Pancreas (tissue), 10 donors: Measurements from ENCODE around the gene PRKACB. TPM values are rescaled to one million over a fixed set of nuclear protein-coding genes. Genes with fewer than 3 reads are reported as not detected.
A peak's percentile ranks its signal among the peaks of the same experiment; 100 is the strongest.

Experiments
- ATAC-seq, 4 donors: fragments of 200-7000 bp; cut with Tn5 transposase; one replicate each; pipeline versions ENCODE4 v1.8.0 to v1.9.1; 2020; ENCODE audit warnings: mild to moderate bottlenecking in 4 of 4, moderate library complexity in 4 of 4
- DNase-seq, 6 donors: peaks; one replicate each; pipeline ENCODE4 v3.0.0-alpha.2; 2020
- FAIRE-seq: peaks from 2 replicates; lab custom pipeline; 2012; peaks lifted over from hg19 to GRCh38; lab: Jason Lieb, UNC
- H3K27ac ChIP-seq, 4 donors: fragments of 200-600 bp; sonication (generic); 1 replicate in 3 of 4; 2 replicates in 1 of 4; pipeline versions ENCODE4 v1.5.0 to v1.8.0; 2020
- H3K27me3 ChIP-seq, 4 donors: fragments of 200-600 bp; one replicate each; pipeline ENCODE4 v1.8.0; 2021
- H3K36me3 ChIP-seq, 3 donors: fragments of 200-600 bp; sonication (generic) in 1 of 3; one replicate each; pipeline versions ENCODE4 v1.5.0 to v1.8.0; 2020 to 2021
- H3K4me1 ChIP-seq, 3 donors: fragments of 200-600 bp; one replicate each; pipeline ENCODE4 v1.8.0; 2021
- H3K4me3 ChIP-seq, 4 donors: fragments of 200-600 bp; sonication (generic) in 2 of 4; one replicate each; pipeline versions ENCODE4 v1.5.0 to v1.8.0; 2020 to 2021
- H3K9me3 ChIP-seq, 4 donors: fragments of 200-600 bp; one replicate each; pipeline ENCODE4 v1.8.0; 2021
- WGBS, 2 donors: extraction: QIAGEN DNeasy Blood & Tissue Kit; methylation state at CpG; one replicate each; pipeline ENCODE4 v1.1.7; 2013; 5-methylcytosine and 5-hydroxymethylcytosine counted together
- intact Hi-C, 3 donors: fragments of 100-400 bp; cut with DNase I; formaldehyde crosslinking; loops; one replicate each; pipeline versions ENCODE4 v1.11.1 to v1.14.2; 2022
- polyA plus RNA-seq, 2 donors: library from polyadenylated mRNA; stranded (reverse); fragments of 200-250 nt; gene quantifications; one replicate each; pipeline ENCODE4 v1.2.3, GENCODE V29; 2013
- total RNA-seq, 6 donors: library from RNA; stranded (reverse); fragmentation: NEBNext Ultra II Directional in 4 of 6; extraction: Animal tissue kit (Norgen Biotek cat#: 25700) in 4 of 6; gene quantifications; one replicate each; pipeline versions ENCODE4 v1.2.1 to v1.2.4, GENCODE V29; 2021 to 2023
- TF ChIP-seq, protein P1 (sequence below), 4 donors: fragments of 200-600 bp; sonication (generic) in 3 of 4; IDR thresholded peaks; one replicate each; pipeline versions ENCODE4 v1.5.0 to v1.8.0; 2021; ENCODE audit warnings: antibody characterized with exemption in 4 of 4
- donor health status: healthy with polysubstance abuse.
- donor health status: DM: no; HTN: no; CAD: no; lungs with moderate emphysema.
- donor health status: DM: no; HTN: no; CAD: no.
- donor health status: control.
- donor health status: control.
- donor health status: Bipolar disorder and iron deficiency.
- donor health status: DM: yes; HTN: yes; CAD: no.
- donor health status: DM: no; HTN: no; CAD: no.
- donor health status: DM: no; HTN: no; CAD: no.
- donor health status: DM: yes; HTN: yes; CAD: no.

The PRKACB gene
- total and polyA plus RNA-seq, 8 donors = 7.3 to 29.7 (median 14.0) TPM

DNA sequence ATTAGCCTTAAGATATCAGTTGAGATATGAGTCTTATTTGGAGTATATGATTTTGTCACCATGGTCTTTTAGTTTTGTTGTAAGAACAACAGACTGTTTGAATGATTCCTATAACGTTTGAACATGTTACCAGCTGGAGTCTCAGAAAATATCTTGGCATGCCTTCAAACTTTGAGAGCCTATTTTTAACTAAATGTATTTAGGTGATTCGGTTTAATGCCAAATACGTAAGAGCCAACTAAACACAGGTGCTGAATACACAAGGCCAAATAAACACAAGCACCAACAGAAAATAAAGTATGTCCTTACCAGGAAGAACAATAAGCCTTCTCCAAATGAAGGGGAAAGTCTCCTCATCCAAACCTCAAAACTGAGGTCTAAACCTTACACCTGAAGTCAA, 48.6 kb downstream of the PRKACB start:
- 53 to 70% methylated on average over 3 of the region's 3 CpGs for WGBS, 2 donors
- TF ChIP-seq, protein P1, sequence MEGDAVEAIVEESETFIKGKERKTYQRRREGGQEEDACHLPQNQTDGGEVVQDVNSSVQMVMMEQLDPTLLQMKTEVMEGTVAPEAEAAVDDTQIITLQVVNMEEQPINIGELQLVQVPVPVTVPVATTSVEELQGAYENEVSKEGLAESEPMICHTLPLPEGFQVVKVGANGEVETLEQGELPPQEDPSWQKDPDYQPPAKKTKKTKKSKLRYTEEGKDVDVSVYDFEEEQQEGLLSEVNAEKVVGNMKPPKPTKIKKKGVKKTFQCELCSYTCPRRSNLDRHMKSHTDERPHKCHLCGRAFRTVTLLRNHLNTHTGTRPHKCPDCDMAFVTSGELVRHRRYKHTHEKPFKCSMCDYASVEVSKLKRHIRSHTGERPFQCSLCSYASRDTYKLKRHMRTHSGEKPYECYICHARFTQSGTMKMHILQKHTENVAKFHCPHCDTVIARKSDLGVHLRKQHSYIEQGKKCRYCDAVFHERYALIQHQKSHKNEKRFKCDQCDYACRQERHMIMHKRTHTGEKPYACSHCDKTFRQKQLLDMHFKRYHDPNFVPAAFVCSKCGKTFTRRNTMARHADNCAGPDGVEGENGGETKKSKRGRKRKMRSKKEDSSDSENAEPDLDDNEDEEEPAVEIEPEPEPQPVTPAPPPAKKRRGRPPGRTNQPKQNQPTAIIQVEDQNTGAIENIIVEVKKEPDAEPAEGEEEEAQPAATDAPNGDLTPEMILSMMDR (IDR thresholded peaks at IDR 0.05) = no peak

DNA sequence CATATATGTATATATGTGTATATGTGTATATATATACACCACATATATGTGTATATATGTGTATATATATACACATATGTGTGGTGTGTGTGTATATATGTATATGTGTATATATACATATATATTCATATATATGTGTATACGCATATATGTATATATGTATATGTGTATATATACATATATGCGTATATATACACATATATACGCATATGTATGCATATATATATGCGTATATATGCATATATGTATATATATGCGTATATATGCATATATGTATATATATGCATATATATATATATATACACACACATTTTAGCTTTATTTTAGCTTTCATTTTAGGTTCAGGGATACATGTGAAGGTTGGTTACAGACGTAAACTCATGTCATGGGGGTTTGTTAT, 54.8 kb downstream of the PRKACB start:
- Histone ChIP-seq H3K9me3 (no peaks in the 10 kb centered on the region), H3K4me1 (no peaks in the 10 kb centered on the region), H3K36me3 (peaks cover 0 to 3% (median 0%) of the 10 kb centered on the region in 3 donors), H3K27me3 (no peaks in the 10 kb centered on the region), H3K4me3 (no peak overlapping the region), H3K27ac (no peak overlapping the region)
- TF ChIP-seq, protein P1 (IDR thresholded peaks at IDR 0.05) = no peak
- ATAC-seq (no peak), DNase-seq (no peak), FAIRE-seq (peak; percentile 92)
- 95 to 98% methylated on average over 6 of the region's 6 CpGs for WGBS, 2 donors
- intact Hi-C loops = no loop called here

More for the DNA sequence above, 48.6 kb downstream of the PRKACB start:
- no peaks in the 10 kb centered on the region for H3K4me1 ChIP-seq
- no peaks in the 10 kb centered on the region for H3K36me3 ChIP-seq
- no peak for FAIRE-seq
- H3K27me3 ChIP-seq = no peaks in the 10 kb centered on the region
- H3K9me3 ChIP-seq = no peaks in the 10 kb centered on the region
- H3K4me3 ChIP-seq = no peak overlapping the region
- DNase-seq = no peak
- H3K27ac ChIP-seq = no peak overlapping the region
- intact Hi-C loops = no loop called here
- no peak for ATAC-seq

DNA sequence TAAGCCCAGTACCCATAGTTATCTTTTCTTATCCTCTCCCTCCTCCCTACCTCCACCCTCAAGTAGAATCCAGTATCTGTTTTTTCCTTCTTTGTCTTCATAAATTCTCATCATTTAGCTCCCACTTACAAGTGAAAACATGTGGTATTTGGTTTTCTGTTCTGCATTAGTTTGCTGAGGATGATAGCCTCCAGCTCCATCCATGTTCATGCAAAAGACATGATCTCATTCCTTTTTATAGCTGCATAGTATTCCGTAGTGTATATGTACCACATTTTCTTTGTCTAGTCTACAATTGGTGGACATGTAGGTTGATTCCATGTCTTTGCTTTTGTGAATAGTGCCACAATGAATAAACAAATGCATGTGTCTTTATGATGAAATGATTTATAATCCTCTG, 55.2 kb downstream of the PRKACB start:
- Histone ChIP-seq H3K9me3 (no peaks in the 10 kb centered on the region), H3K36me3 (peaks cover 0 to 3% (median 0%) of the 10 kb centered on the region in 3 donors), H3K27ac (no peak overlapping the region), H3K4me3 (no peak overlapping the region), H3K4me1 (no peaks in the 10 kb centered on the region), H3K27me3 (no peaks in the 10 kb centered on the region)
- intact Hi-C loops = no loop called here
- DNase-seq (no peak), FAIRE-seq (no peak), ATAC-seq (no peak)
- TF ChIP-seq, protein P1 (IDR thresholded peaks at IDR 0.05) = no peak
- 97 to 100% methylated on average over 1 of the region's 1 CpG for WGBS, 2 donors

DNA sequence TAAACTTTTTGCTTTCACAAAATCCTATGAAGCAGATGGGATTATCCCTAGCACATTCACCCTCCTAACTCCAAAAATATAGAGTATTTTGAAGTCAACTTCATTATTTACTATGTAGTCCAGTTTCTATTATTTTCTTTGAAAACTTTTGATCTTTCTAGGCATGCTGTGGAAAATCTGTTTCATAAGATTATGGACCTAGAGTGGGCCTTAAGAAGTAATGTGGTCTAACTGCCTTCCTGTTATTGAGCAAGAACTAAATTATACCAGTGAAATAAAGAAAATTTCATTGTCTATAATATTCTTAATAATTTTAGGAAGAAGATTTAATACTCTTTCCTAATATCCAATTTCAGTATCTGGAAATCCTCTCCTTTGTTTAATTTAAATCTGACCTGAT, 58.1 kb downstream of the PRKACB start:
- Histone ChIP-seq H3K9me3 (no peaks in the 10 kb centered on the region), H3K27ac (no peak overlapping the region), H3K4me1 (no peaks in the 10 kb centered on the region), H3K27me3 (no peaks in the 10 kb centered on the region), H3K4me3 (no peak overlapping the region), H3K36me3 (peaks cover 0 to 3% (median 0%) of the 10 kb centered on the region in 3 donors)
- no peak for DNase-seq
- intact Hi-C loops = no loop called here
- FAIRE-seq = no peak
- TF ChIP-seq, protein P1 (IDR thresholded peaks at IDR 0.05) = no peak
- no peak for ATAC-seq

DNA sequence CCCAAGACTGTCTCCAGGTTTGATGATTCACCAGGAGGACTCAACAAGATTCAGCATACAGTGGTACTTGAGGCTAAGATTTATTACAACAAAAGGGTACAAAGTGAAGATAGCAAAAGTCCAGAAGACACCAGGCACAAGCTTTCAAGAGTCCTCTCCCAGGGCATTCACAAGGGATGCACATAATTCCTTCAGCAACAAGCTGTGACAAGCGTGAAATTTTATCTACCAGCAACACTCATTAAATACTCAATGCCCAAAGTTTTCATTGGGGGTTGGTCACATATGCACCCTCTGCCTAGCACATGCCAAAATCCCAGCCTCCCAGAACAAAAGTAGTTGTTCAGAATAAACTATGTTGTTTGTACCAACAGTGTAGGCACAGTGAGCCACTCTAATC, 62.3 kb downstream of the PRKACB start:
- DNase-seq (no peak), ATAC-seq (no peak), FAIRE-seq (no peak)
- no peak overlapping the region for H3K27ac ChIP-seq
- TF ChIP-seq, protein P1 (IDR thresholded peaks at IDR 0.05) = no peak
- H3K36me3 ChIP-seq = no peaks in the 10 kb centered on the region
- intact Hi-C loops = no loop called here
- no peak overlapping the region for H3K4me3 ChIP-seq
- H3K9me3 ChIP-seq = no peaks in the 10 kb centered on the region
- WGBS, 2 donors = 91 to 100% methylated on average over 1 of the region's 1 CpG
- H3K27me3 ChIP-seq = no peaks in the 10 kb centered on the region
- no peaks in the 10 kb centered on the region for H3K4me1 ChIP-seq
